ENCODE results near the gene EPGN. TPM values are rescaled to one million over a fixed set of nuclear protein-coding genes. Genes with fewer than 3 reads are reported as not detected.

EPGN gene
- total RNA-seq, 4 donors from 2014 or later, result not detected

DNA sequence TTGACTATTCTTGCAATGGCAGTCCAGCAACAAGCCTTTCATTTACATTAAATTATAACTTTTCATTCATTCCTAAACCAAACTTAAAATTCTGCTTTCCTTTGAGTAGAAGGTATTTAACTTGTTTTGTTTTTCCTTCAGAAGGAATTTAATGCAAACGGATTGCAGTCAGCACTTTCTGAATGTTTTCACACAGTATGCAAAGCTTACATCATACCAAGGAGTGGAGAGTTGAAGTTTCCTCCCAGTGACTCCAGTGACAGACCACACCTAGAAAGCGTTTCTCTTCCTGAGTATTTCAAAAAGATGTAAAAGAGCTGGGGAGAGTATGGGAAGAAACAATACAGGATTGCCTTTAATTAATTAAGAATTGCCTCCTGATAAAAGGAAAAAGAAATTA is 8.1 kb downstream of the EPGN start:
- TF ChIP-seq, protein P1, sequence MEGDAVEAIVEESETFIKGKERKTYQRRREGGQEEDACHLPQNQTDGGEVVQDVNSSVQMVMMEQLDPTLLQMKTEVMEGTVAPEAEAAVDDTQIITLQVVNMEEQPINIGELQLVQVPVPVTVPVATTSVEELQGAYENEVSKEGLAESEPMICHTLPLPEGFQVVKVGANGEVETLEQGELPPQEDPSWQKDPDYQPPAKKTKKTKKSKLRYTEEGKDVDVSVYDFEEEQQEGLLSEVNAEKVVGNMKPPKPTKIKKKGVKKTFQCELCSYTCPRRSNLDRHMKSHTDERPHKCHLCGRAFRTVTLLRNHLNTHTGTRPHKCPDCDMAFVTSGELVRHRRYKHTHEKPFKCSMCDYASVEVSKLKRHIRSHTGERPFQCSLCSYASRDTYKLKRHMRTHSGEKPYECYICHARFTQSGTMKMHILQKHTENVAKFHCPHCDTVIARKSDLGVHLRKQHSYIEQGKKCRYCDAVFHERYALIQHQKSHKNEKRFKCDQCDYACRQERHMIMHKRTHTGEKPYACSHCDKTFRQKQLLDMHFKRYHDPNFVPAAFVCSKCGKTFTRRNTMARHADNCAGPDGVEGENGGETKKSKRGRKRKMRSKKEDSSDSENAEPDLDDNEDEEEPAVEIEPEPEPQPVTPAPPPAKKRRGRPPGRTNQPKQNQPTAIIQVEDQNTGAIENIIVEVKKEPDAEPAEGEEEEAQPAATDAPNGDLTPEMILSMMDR (IDR thresholded peaks at IDR 0.05; ENCODE audit: low read depth), result no peak

DNA sequence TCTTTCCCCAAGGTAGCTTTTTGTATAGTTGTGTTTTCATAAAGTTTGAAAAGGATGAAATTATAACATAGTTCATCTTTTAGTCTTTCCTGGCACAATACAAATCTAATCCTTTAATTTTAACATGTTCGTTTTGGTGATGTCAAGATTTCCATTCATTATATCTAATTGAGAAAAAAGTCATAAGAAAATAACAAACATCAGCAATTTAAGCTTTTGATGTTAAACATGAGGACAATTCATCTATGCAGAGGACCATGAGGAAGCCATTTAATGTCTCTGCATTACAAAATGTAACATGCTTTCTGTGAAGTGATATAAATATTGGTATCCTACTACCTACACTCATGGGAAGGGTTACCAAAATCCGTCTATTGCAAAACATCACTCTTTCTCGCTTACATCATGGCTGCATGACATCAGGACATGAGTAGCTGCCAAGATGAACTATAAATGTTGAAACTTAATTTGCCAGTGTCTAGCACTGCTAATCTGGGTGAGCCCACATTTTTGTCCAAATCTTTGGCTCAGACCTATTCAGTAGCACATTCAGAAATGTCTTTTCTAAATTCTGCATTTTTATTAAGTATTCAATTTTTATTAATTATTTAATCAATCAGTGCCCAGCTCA is 9.5 kb downstream of the EPGN start:
- TF ChIP-seq, protein P1 (IDR thresholded peaks at IDR 0.05; ENCODE audit: low read depth), result no peak

DNA sequence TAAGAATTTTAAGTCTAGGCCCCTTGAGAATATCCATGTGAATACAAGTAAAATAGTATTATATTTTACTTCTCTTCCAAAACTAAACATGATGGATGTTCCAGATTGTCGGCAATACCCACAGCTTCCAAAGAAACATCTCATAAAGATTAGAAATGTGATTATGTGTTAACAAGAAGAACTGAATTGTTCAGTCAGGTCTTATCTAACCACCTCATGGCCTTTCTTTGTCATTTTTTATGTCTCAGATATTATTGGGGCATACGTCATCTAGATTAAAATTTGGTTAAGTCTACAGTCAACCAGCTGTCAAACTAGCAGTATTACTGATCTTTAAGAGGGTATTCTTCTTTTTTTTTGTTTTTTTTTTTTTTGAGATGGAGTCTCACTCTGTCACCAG is 10.0 kb downstream of the EPGN start:
- TF ChIP-seq, protein P1 (IDR thresholded peaks at IDR 0.05; ENCODE audit: low read depth), result no peak

DNA sequence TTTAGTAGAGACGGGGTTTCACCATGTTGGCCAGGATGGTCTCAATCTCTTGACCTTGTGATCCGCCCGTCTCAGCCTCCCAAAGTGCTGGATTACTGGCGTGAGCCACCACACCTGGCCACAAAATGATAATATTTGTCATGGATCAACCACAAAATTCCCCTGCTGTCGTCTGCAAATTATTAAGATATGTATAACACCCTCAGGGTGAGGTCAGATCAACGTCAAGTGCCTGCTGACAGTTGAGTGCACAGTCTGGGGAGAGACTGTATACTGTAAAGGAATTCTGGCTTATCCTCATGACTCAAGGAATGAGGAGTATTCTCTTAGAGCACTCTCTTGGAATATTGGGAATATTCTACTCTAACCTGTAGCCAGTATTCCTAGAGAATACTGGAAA is 11.2 kb downstream of the EPGN start:
- TF ChIP-seq, protein P1 (IDR thresholded peaks at IDR 0.05; ENCODE audit: low read depth), result no peak

DNA sequence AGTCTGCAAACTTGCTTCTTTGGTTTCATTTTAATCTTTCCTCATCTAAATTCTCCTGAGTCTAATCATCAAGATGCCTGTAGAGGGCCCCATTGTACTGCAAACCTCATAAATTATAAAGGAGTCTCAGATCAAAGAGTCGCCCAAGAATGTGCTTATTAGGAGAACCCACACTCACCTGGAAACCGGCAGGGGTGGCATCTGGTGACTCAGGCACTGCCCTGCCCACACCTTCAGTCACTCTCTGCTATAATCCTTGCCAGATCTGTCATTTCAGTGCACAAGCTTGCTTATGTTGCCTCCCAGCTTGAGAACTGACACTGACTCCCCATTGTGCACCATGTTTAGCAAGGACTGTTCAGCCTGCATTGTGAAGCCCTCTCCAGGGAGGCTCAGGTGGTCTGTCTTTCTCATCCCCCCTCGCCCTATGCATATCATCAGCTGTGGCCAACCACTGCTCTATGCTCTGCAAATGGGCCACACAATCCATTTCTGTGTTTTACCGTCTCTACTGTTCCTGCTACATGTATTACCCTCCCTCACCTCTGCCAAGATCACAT is 12.4 kb downstream of the EPGN start:
- TF ChIP-seq, protein P1 (IDR thresholded peaks at IDR 0.05; ENCODE audit: low read depth), result no peak

DNA sequence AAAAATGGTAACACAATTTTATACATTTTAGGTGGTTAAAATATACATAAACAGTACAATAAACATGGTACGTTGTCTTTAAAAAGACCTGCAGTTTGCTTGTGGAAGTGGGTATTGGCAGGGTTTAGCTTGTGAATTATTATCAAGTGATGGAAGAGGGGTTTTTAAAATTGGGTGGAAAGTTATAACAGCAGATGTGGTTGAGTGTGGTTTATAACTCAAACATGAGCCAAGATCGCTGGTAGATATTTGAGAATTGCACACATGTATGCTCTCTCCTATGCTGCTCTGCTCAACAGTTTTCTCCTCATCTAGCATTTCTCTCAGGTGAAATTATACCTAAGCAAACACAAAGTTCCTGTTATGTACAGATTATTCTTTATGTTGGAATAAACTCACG is 14.0 kb downstream of the EPGN start:
- TF ChIP-seq, protein P1 (IDR thresholded peaks at IDR 0.05; ENCODE audit: low read depth), result no peak

DNA sequence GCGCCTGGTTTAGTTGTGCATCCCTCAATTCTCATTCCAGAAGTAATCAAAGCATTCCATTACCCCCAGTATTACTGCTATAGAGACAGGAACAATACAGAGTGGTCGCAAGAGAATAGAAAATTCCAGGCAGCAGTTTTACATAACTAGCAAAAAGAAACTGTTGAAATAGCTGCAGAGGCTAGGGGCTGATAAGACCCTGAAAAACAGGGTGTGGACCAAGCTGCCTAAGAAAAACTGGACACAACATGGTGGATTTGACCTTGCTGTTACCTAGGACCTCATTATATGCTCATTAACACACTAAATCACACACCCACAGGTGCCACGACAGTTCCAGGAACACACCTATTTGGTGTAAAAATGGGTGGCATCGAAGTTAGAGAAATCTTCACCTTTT is 15.4 kb downstream of the EPGN start:
- TF ChIP-seq, protein P1 (IDR thresholded peaks at IDR 0.05; ENCODE audit: low read depth), result no peak

Measured in subcutaneous adipose tissue (tissue), 4 donors.